GM18907 (cell line): ENCODE data around the gene HSD17B8.

Source experiments
- ATAC-seq: cut with Tn5 transposase; IDR thresholded peaks from one replicate; pipeline ENCODE4 v1.9.1; 2021; ENCODE audit warnings: mild to moderate bottlenecking, moderate library complexity; ENCODE audit not compliant: unreplicated experiment

The HSD17B8 gene

DNA sequence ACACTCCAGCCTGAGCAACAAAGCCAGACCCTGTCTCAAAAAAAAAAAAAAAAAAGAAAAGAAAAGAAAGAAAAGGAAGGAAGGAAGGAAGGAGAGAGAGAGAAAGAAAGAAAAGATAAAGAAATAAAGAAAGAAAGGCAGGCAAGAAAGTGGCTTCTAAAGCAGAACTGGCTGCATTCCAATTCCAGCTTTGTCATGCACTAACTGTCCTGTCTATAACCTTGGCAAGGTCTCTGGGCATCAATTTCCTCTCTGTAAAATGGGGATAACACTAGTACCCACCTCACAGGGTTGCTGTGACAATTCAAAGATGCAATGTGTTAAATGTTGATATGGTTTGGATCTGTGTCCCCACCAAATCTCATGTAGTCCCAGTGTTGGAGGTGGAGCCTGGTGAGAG lies 31.9 kb downstream of the HSD17B8 start:
- no peak for ATAC-seq

DNA sequence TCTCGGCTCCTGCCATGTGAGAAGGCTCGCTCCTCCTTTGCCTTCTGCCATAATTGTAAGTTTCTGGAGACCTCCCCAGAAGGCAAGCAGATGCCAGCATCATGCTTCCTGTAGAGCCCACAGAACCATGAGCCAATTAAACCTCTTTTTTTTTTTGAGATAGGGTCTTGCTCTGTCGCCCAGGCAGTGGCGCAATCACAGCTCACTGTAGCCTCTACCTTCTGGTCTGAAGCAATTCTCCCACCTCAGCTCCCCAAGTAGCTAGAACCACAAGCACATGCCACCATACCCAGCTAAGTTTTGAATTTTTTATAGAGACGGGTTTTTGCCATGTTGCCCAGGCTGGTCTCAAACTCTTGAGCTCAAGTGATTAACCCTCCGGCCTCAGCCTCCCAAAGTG lies 32.4 kb downstream of the HSD17B8 start:
- ATAC-seq, result no peak

DNA sequence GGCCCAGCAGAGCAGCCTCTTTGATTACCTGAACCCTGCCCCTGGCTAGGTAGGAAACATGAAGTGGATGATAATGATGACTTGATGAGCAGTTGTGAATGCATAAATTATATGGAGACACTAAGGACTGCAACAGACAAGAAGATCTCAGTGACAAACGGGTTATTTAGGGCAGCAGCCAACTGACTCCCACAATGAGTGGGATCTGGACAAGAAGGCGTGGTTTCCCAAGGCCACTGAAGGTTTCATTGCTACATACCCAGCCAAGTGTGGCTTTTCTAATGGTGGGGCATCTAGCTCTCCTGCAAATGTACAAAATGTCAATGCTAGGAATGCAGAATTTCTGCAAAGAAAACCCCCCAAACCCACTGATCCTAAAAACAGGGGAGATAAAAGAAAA lies 33.3 kb downstream of the HSD17B8 start:
- no peak for ATAC-seq

DNA sequence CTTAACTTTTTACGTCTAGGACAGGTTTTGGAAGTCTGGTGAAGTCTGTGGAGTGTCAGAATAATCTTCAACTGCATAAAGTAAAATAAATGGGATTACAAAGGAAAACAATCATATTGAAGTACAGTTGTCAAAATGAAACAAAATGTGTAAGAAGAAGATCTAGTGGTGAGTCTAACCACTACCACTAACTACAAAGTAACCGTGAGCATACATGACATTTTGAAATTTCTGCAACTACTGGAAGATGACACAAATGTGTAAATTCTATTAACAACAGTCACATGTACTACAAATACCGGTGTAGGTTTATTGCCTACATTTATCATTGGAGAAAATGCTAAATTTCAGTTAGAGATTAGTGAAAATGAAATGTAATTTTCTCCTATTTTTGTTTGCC lies 37.5 kb downstream of the HSD17B8 start:
- ATAC-seq, result no peak

DNA sequence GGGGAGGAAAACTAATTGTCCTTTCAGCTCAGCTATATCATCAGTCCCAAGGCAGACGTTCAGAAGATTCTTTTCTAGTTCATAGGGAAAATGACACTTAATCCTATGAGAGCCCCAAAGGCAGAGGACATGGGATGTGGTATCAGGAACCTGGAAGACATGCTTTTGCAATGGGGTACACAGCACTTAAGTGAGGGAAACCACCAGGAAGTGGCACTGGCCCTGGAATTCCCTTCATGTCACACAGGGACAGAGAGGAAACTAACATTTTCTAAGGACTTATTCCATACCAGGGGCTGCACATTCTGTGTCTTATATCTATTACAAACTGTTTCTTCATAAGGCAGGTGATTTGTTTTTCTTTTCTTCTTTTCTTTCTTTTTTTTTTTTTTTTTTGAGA lies 39.0 kb downstream of the HSD17B8 start:
- ATAC-seq, result no peak

DNA sequence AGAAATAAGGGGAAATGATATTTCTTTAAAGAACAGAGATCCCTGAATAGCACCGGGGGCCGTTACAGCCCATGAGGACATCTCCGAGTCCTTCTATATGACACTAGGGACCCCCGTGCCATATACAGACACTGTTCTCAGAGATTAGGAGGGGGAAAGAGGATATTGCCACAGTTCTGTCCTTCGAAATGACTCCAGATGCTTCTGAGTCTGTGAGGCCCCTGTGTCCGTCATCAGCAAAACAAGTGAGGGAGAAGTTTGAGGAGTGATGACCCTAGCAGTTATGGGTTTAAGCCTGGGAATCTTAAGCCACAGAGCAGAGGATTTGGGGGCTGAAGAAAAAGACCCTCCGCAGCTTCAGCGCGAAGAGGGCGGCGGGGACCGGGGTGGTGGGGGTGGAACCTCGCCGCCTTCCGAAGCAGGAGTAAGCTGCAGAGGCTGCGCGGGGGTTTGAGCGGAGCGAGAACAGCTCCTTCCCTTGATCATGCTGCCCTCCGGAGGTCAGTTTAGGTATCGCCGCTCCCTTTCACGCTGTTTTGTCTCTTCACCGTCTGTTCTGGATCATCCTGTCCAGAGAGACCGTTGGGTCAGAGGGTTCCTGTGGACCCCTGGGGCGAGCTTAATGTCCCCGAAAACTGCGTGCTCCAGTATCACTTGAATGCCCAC lies 43.7 kb downstream of the HSD17B8 start:
- ATAC-seq, result peak; percentile 42

DNA sequence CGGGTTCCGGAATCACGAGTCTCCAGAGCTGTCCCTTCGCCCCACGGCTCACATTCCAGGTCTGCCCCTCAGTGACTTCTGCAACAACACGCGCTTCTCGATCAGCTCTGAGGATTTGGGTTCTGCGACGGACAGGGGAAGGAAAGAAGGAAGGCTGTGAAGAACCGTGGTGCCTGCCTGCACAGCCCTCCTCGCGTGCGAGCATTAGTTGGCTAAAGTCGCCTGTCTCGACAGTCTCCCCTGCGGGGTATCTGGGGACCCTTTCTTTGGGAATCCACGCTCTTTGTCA lies 44.1 kb downstream of the HSD17B8 start:
- peak; percentile 13 for ATAC-seq

DNA sequence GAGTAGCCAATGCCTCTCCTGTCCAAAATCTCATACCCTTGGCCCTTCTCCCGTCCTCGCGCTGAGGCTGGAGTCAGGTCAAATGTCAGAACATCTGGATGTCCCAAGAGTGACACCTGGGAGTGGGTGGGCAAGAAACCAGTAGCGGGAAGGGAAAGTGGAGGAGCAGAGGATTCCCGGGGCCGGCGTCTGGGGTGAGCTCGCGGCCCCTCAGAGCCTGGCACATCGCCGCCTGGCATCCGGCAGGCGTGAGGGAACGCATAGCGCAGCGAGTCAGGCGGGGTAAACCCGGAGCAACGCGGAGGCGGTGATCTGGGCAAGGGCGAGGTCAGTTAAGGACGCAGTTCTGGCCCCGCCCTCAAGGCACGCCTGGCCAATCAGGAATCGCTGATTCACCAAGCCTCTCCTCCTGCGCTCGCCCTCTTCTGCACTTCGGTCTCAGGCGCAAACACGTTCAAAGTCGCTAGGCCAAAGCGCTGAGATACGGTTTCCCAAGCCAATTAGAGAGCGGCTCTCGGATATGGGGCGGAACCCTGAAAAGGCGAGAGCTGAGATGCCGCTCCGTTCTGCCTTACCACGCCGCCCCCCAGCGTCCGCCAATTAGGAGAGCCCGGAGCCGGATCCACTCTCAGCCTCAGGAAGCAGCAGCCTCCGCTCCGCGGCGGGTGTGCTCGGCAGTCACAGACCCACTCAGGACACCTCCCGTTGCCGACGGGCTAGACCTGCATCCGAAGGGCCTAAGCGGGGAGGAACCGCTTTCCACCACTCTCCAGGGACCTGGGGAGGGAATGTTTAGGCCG lies 44.7 kb downstream of the HSD17B8 start:
- ATAC-seq, result peak; percentile 86

DNA sequence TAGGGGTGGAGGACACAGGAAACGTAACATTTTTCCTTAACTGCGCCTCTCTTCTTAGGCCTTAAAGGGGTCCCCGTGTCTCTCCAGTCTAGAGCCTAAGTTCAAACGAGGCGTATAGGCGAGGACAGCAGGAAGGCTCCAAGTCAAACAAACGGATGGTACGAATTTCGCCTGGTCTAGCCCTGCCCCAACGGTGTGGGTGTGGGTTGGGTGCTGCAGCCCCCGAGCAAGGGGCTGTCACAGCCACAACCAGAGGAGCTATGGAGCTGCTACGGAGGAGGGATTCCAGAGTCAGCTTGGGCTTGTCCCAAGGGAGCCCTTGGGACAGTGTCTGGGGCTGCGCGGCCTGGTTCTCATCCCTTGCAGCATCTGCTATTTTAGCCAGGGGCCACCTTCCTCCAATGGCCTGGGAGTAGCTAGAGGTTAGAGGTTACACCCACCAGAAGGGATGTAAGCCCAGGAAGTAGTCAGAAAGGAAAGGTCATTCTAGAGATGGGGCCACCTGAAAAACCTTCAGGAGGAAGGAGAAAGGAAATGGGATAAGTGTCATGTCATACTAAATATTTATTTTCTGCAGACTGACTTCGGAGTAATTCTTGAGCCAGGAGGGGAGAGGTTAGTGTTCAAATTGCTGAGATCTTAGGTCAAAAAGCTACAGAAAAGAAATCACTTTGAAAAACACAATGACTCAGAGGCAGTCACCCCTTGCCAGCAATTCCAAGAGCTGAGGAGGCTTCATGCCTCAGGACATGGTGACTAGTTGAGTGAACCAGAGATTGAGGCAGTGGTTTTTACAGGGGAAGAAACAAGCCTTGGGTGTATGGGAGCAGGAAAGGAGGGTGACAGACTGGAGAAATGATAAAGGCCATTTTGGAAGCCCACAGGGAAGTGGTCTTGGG lies 45.5 kb downstream of the HSD17B8 start:
- ATAC-seq, result peak; percentile 5

DNA sequence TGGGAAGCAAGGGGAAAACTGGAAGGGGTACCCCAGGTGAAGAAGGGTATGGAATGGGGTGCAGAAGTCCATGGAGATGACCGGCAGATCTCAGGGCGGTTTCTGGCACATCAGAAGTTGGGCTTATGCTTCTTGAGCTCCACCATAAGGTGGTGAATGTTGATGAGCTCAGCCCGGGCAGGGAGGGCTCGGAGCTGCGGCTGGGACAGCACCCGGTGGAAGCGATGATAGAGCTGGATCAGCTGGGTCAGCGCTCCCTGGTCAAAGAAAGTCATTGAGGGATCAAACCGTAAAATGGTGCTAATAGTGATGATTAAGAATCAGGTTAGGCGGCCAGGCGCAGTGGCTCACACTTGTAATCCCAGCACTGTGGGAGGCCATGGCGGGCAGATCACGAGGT lies 46.3 kb downstream of the HSD17B8 start:
- no peak for ATAC-seq

DNA sequence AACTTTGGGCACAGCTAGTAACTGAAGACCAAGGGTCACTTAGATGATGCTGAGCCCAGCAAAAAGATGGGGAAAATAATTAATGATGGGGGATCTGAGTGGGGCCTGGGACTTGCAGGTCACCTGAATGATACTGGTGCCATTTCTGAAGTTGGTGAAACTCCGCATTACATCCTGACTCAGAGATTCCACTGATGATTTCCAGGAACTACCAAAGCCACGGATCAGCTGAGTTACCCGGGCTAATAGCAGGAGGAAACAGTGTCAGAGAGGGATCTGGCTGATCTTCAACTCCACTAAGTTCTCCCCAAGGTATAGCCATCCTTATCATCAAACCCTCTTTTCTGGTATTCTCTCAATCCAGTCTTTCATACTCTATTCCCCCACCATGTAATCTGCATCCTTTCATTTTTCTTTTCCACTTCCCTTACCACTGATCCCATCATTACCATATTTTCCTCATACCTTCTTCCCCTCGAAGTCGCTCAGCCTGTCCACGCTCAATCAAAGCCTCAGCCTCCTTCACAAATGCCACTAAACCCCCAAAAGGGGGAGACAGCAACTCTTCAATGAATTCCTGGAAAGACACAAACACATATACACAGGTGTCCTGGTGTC lies 47.0 kb downstream of the HSD17B8 start:
- ATAC-seq, result no peak

DNA sequence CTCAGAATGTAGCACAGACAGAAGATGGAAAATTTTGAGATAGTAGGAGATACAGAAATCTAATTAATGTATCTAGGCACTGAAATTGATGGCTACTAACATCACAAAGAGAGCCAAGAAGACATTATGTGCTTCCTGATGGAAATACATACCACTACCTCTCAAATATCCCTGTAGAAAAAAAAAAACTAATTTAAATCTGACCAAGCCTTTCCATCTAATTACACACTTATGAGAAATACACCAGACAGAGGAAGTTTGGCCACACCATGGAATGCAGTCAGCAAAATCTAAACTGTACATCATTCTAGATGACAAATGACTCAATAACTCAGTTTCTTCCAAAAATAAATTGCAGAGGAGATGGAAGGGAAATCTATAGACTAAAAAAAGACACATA lies 48.3 kb downstream of the HSD17B8 start:
- no peak for ATAC-seq

DNA sequence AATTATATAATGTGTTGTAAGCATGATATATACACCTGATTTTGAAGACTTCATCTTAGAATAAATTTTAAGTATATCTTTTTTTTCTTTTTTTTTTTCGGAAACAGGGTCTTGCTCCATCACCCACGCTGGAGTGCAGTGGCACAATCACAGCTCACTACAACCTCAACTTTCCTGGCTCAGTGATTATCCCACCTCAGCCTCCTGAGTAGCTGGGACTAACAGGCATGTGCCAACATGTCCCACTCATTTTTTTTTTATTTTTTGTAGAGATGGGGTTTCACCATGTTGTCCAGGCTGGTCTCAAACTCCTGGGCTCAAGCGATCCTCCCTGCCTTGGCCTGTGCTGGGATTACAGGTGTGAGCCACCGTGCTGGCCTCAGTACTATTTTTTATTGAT lies 50.1 kb downstream of the HSD17B8 start:
- ATAC-seq, result no peak
